SU-DHL-6 (cell line): ENCODE data around the gene AGFG2.

ENCODE experiments used
- H2AFZ ChIP-seq: fragments of 200-600 bp; sonication (generic); 2 replicates; pipeline ENCODE4 v1.6.1; 2014; ENCODE audit warnings: low read depth, mild to moderate bottlenecking, moderate library complexity, mixed read lengths, antibody characterized with exemption, low read length; ENCODE audit not compliant: severe bottlenecking
- H3F3A ChIP-seq: fragments of 200-600 bp; shearing (Covaris generic); 2 replicates; pipeline ENCODE4 v1.6.0; 2016; ENCODE audit warnings: antibody characterized with exemption, mild to moderate bottlenecking; ENCODE audit not compliant: insufficient read depth
- H3K27ac ChIP-seq: fragments of 200-600 bp; sonication (generic); 2 replicates; pipeline ENCODE4 v1.5.1; 2016; ENCODE audit warnings: low read depth, mild to moderate bottlenecking, low read length, moderate library complexity, mixed read lengths
- H3K27me3 ChIP-seq: fragments of 200-600 bp; sonication (generic), shearing (Covaris generic); 2 replicates; pipeline ENCODE4 v1.6.0; 2014; ENCODE audit warnings: mild to moderate bottlenecking, low read length
- H3K36me3 ChIP-seq: fragments of 200-600 bp; sonication (generic); 2 replicates; pipeline ENCODE4 v1.6.1; 2014; ENCODE audit warnings: mild to moderate bottlenecking, low read length, mixed read lengths
- H3K4me2 ChIP-seq: fragments of 300-600, 200-600 bp; shearing (Covaris generic), sonication (generic); 2 replicates; pipeline ENCODE4 v1.6.0; 2014; ENCODE audit warnings: low read length, low read depth, mild to moderate bottlenecking; ENCODE audit not compliant: poor library complexity, severe bottlenecking
- H3K4me3 ChIP-seq: fragments of 200-600 bp; sonication (generic); 2 replicates; pipeline ENCODE4 v1.5.1; 2014; ENCODE audit warnings: antibody characterized with exemption, low read length, mild to moderate bottlenecking, mixed read lengths; ENCODE audit not compliant: insufficient read depth, poor library complexity, severe bottlenecking
- H3K79me2 ChIP-seq: fragments of 200-600 bp; sonication (generic); 2 replicates; pipeline ENCODE4 v1.6.1; 2014; ENCODE audit warnings: mild to moderate bottlenecking, low read length, moderate library complexity; ENCODE audit not compliant: insufficient read depth
- H3K9ac ChIP-seq: fragments of 200-600 bp; sonication (generic); 2 replicates; pipeline ENCODE4 v1.7.0; 2014; ENCODE audit warnings: mild to moderate bottlenecking, low read length
- H3K9me2 ChIP-seq: fragments of 200-600 bp; sonication (generic); replicated peaks from 2 replicates; pipeline ENCODE4 v1.6.1; 2014; ENCODE audit warnings: low read length; ENCODE audit not compliant: insufficient read depth
- H3K9me3 ChIP-seq: fragments of 200-600 bp; sonication (generic); 2 replicates; pipeline ENCODE4 v1.6.1; 2014; ENCODE audit warnings: low read length, mixed read lengths; ENCODE audit not compliant: insufficient read depth
- H4K20me1 ChIP-seq: fragments of 200-600 bp; sonication (generic); 2 replicates; pipeline ENCODE4 v1.6.1; 2014; ENCODE audit warnings: low read depth, mild to moderate bottlenecking, antibody characterized with exemption, low read length, moderate library complexity, mixed read lengths
- EZH2phosphoT487 ChIP-seq: fragments of 200-600 bp; sonication (generic), shearing (Covaris generic); conservative IDR thresholded peaks from 2 replicates; pipeline ENCODE4 v1.6.1; 2018; ENCODE audit warnings: mild to moderate bottlenecking, antibody characterized with exemption, low read length, moderate library complexity, mixed read lengths
- TF ChIP-seq, protein P1 (sequence below): fragments of 200-600 bp; sonication (generic); IDR thresholded peaks from one replicate; pipeline ENCODE4 v1.5.1; 2017; ENCODE audit warnings: antibody characterized with exemption, mild to moderate bottlenecking, low read length, moderate library complexity; ENCODE audit not compliant: insufficient read depth, poor library complexity, severe bottlenecking

The AGFG2 gene

DNA sequence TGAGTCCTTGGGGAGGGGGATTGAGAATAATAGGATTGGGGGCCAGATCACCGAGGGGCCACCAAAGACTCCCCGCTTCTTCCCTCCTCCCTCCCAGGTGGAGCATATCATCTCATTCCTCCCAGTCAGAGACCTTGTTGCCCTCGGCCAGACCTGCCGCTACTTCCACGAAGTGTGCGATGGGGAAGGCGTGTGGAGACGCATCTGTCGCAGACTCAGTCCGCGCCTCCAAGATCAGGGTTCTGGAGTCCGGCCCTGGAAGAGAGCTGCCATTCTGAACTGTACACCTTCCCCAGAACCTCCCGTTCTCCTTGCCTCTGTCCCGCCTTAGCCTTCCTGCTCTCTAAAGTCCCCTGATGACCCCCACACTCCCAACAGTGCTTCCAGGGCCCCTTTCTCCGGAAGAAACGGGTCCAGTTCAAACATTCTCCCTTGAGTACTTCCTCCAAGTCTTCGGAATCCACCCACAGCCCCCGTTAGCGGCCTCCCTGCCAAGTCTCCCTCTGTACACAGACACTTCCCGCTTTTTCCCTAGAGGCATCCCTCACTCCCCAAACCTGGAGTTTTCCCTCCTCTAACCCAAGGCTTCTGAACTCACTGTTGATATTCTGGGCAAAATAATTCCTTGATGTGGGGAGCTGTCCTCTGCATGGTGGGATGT is 51.2 kb downstream of the AGFG2 start:
- H4K20me1 ChIP-seq: no peaks in the 10 kb centered on the region
- TF ChIP-seq EZH2phosphoT487: no peak
- TF ChIP-seq, protein P1, sequence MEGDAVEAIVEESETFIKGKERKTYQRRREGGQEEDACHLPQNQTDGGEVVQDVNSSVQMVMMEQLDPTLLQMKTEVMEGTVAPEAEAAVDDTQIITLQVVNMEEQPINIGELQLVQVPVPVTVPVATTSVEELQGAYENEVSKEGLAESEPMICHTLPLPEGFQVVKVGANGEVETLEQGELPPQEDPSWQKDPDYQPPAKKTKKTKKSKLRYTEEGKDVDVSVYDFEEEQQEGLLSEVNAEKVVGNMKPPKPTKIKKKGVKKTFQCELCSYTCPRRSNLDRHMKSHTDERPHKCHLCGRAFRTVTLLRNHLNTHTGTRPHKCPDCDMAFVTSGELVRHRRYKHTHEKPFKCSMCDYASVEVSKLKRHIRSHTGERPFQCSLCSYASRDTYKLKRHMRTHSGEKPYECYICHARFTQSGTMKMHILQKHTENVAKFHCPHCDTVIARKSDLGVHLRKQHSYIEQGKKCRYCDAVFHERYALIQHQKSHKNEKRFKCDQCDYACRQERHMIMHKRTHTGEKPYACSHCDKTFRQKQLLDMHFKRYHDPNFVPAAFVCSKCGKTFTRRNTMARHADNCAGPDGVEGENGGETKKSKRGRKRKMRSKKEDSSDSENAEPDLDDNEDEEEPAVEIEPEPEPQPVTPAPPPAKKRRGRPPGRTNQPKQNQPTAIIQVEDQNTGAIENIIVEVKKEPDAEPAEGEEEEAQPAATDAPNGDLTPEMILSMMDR: no peak
- no peak overlapping the region for H2AFZ ChIP-seq
- no peaks in the 10 kb centered on the region for H3K27me3 ChIP-seq
- H3K9me3 ChIP-seq: no peaks in the 10 kb centered on the region
- H3K4me2 ChIP-seq: no peak overlapping the region
- H3K27ac ChIP-seq: no peak overlapping the region
- no peak overlapping the region for H3K4me3 ChIP-seq
- no peaks in the 10 kb centered on the region for H3K36me3 ChIP-seq
- peaks cover 4% of the 10 kb centered on the region for H3K79me2 ChIP-seq
- no peaks in the 10 kb centered on the region for H3K9me2 ChIP-seq
- no peak overlapping the region for H3K9ac ChIP-seq
- H3F3A ChIP-seq: no peaks in the 10 kb centered on the region

DNA sequence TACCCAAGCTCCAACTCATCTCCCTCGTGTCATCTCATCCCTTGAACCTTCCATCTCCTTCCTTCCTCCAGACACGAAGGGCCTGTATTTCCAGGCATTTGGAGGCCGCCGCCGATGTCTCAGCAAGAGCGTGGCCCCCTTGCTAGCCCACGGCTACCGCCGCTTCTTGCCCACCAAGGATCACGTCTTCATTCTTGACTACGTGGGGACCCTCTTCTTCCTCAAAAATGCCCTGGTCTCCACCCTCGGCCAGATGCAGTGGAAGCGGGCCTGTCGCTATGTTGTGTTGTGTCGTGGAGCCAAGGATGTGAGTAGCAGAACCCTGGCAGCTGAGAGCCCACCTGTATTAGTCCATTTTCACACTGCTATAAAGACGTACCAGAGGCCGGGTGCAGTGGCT is 52.6 kb downstream of the AGFG2 start:
- H3K27ac ChIP-seq: no peak overlapping the region

DNA sequence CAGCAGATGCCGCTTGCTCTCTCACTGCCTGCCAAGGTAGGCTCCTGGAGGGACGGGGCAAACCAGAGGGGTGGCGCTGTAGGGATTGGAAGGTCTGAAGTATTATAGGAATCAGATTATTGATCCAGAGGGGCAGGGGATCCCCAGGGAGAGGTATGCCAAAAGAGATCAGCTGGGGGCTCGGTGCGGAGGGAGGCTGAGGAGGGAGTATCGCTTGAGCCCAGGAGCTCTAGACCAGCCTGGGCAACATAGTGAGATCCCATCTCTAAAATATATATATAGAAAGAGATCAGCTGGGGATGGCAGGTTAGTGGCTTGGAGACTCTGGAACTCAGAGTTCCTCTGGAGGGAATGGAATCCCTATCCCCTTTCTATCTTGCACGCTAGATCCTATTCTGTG is 56.2 kb downstream of the AGFG2 start:
- Histone ChIP-seq H3K27ac (no peak overlapping the region), H3K9ac (no peak overlapping the region)

More for the DNA sequence above, 52.6 kb downstream of the AGFG2 start:
- H3K27me3 ChIP-seq: no peaks in the 10 kb centered on the region
- no peaks in the 10 kb centered on the region for H3F3A ChIP-seq
- no peak overlapping the region for H2AFZ ChIP-seq
- H3K4me3 ChIP-seq: no peak overlapping the region
- H3K9ac ChIP-seq: no peak overlapping the region
- no peak overlapping the region for H3K4me2 ChIP-seq
- no peaks in the 10 kb centered on the region for H3K36me3 ChIP-seq
- no peak for TF ChIP-seq EZH2phosphoT487
- TF ChIP-seq, protein P1: no peak
- no peaks in the 10 kb centered on the region for H4K20me1 ChIP-seq
- no peaks in the 10 kb centered on the region for H3K79me2 ChIP-seq
- no peaks in the 10 kb centered on the region for H3K9me3 ChIP-seq
- H3K9me2 ChIP-seq: no peaks in the 10 kb centered on the region

More for the DNA sequence above, 56.2 kb downstream of the AGFG2 start:
- no peaks in the 10 kb centered on the region for H3K9me3 ChIP-seq
- no peaks in the 10 kb centered on the region for H4K20me1 ChIP-seq
- no peak for TF ChIP-seq EZH2phosphoT487
- TF ChIP-seq, protein P1: no peak
- no peaks in the 10 kb centered on the region for H3K27me3 ChIP-seq
- H3K79me2 ChIP-seq: no peaks in the 10 kb centered on the region
- no peaks in the 10 kb centered on the region for H3K9me2 ChIP-seq
- H3K4me3 ChIP-seq: no peak overlapping the region
- no peaks in the 10 kb centered on the region for H3F3A ChIP-seq
- no peak overlapping the region for H2AFZ ChIP-seq
- no peak overlapping the region for H3K4me2 ChIP-seq
- H3K36me3 ChIP-seq: no peaks in the 10 kb centered on the region
